ENCODE results near the gene GALNT7. TPM values are rescaled to one million over a fixed set of nuclear protein-coding genes. Genes with fewer than 3 reads are reported as not detected.

Gene GALNT7
- total and polyA plus RNA-seq, 2 of the 13 experiments (the other 11 are each of a cell fraction or from before 2014, with no cell fraction given), result 0.08 to 0.13 TPM

DNA sequence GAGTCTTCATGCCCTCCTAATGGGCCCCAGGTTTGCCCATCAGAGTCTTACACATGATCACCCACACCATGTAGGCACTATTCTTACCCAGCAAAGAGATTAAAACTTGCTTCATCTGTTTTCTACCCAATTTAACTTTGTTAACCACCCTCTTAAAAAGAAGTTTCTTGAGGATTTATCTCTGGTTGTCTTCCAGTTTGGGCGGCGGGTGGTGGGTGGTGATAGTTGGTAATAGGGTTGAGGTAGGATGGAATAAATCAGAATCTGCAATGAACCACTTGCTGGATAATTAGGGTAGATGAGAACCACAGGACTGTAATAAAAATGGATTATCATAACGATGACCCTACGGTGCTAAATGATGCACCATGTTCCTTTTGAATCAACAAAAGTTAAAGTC, 30.9 kb downstream of the GALNT7 start:
- Histone ChIP-seq H3K27me3 (ENCODE audit: control insufficient read depth in 1 of 2, insufficient read depth in 2 of 2, low read length in 2 of 2) (no peaks in the 10 kb centered on the region; a peak in 1 of 5 replicates), H3K36me3 (replicated peaks in 1 of 2; ENCODE audit: control insufficient read depth in 1 of 2, insufficient read depth in 2 of 2, low read length in 2 of 2) (no peaks in the 10 kb centered on the region), H3K9me3 (ENCODE audit: low read length) (no peaks in the 10 kb centered on the region), H3K9ac (ENCODE audit: insufficient read depth, low read depth, low read length) (no peak overlapping the region), H4K20me1 (ENCODE audit: insufficient read depth, low read length) (no peaks in the 10 kb centered on the region), H3K4me2 (ENCODE audit: low read depth, low read length) (no peak overlapping the region), H3K27ac (ENCODE audit: extremely low read length, insufficient read depth, low read length) (no peak overlapping the region), H3K4me3 (replicated peaks in 1 of 3; ENCODE audit: insufficient read depth in 1 of 3, low read depth in 2 of 3, low read length in 3 of 3) (no peak overlapping the region), H2AFZ (ENCODE audit: low read length) (no peak overlapping the region), H3K79me2 (ENCODE audit: insufficient read depth, low read length) (no peaks in the 10 kb centered on the region), H3K4me1 (ENCODE audit: insufficient read depth, low read length) (no peaks in the 10 kb centered on the region)
- WGBS (ENCODE audit: low lambda C conversion rate), result 2% methylated on average over 4 of the region's 4 CpGs
- ATAC-seq (no peak), DNase-seq (ENCODE audit: low spot score) (no peak), FAIRE-seq (no peak)
- BruUV-seq (replicated peaks), result no TSS peak
- ChIA-PET POLR2A (no interaction called here), CTCF (ENCODE audit: low intra/inter-chr PET ratio, low total read pairs) (no interaction called here)
- in situ Hi-C loops (cut with HindIII; ENCODE audit: extremely low pct_ligation_motif_present, low pct_unique_long_range_greater_than_20kb), result no loop called here
- TF ChIP-seq, protein P1, sequence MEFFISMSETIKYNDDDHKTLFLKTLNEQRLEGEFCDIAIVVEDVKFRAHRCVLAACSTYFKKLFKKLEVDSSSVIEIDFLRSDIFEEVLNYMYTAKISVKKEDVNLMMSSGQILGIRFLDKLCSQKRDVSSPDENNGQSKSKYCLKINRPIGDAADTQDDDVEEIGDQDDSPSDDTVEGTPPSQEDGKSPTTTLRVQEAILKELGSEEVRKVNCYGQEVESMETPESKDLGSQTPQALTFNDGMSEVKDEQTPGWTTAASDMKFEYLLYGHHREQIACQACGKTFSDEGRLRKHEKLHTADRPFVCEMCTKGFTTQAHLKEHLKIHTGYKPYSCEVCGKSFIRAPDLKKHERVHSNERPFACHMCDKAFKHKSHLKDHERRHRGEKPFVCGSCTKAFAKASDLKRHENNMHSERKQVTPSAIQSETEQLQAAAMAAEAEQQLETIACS (CRISPR knock-in tag; IDR thresholded peaks at IDR 0.05), result no peak
- TF ChIP-seq ZBTB1 (CRISPR knock-in tag; IDR thresholded peaks at IDR 0.05; ENCODE audit: borderline replicate concordance), result no peak
- no peak for TF ChIP-seq ZMAT3 (CRISPR knock-in tag; conservative IDR thresholded peaks at IDR 0.05)
- TF ChIP-seq ZNF569 (CRISPR knock-in tag; IDR thresholded peaks at IDR 0.05; ENCODE audit: borderline replicate concordance), result no peak
- intact Hi-C loops (cut with micrococcal nuclease; ENCODE audit: unreplicated experiment), result no loop called here

- no peaks in the 10 kb centered on the region for H4K20me1 ChIP-seq (ENCODE audit: insufficient read depth, low read length)
- ATAC-seq, result no peak
- ChIA-PET POLR2A (no interaction called here), CTCF (ENCODE audit: low intra/inter-chr PET ratio, low total read pairs) (no interaction called here)
- H3K27me3 ChIP-seq (ENCODE audit: control insufficient read depth in 1 of 2, insufficient read depth in 2 of 2, low read length in 2 of 2), result no peaks in the 10 kb centered on the region; a peak in 1 of 5 replicates
- intact Hi-C loops (cut with micrococcal nuclease; ENCODE audit: unreplicated experiment), result no loop called here
- H3K27ac ChIP-seq (ENCODE audit: extremely low read length, insufficient read depth, low read length), result no peak overlapping the region
- WGBS (ENCODE audit: low lambda C conversion rate), result 0% methylated on average over 4 of the region's 4 CpGs
- H3K9ac ChIP-seq (ENCODE audit: insufficient read depth, low read depth, low read length), result no peak overlapping the region
- no peak overlapping the region for H3K4me3 ChIP-seq (replicated peaks in 1 of 3; ENCODE audit: insufficient read depth in 1 of 3, low read depth in 2 of 3, low read length in 3 of 3)
- no peaks in the 10 kb centered on the region for H3K4me1 ChIP-seq (ENCODE audit: insufficient read depth, low read length)
- no peak overlapping the region for H3K4me2 ChIP-seq (ENCODE audit: low read depth, low read length)
- in situ Hi-C loops (cut with HindIII; ENCODE audit: extremely low pct_ligation_motif_present, low pct_unique_long_range_greater_than_20kb), result no loop called here
- BruUV-seq (replicated peaks), result no TSS peak
- no peak for DNase-seq (ENCODE audit: low spot score)
- no peaks in the 10 kb centered on the region for H3K36me3 ChIP-seq (replicated peaks in 1 of 2; ENCODE audit: control insufficient read depth in 1 of 2, insufficient read depth in 2 of 2, low read length in 2 of 2)
- no peaks in the 10 kb centered on the region for H3K9me3 ChIP-seq (ENCODE audit: low read length)
- no peak for FAIRE-seq
- no peak overlapping the region for H2AFZ ChIP-seq (ENCODE audit: low read length)
- no peaks in the 10 kb centered on the region for H3K79me2 ChIP-seq (ENCODE audit: insufficient read depth, low read length)
- no peak for TF ChIP-seq ZNF547 (CRISPR knock-in tag; IDR thresholded peaks at IDR 0.05)
- TF ChIP-seq ZNF724P (CRISPR knock-in tag; IDR thresholded peaks at IDR 0.05; ENCODE audit: borderline replicate concordance), result no peak
- no peak for TF ChIP-seq LCORL (IDR thresholded peaks at IDR 0.05)
- TF ChIP-seq LCORL (CRISPR knock-in tag; IDR thresholded peaks at IDR 0.05), result no peak
- TF ChIP-seq ZNF674 (CRISPR knock-in tag; IDR thresholded peaks at IDR 0.05; ENCODE audit: low read depth), result no peak
- no peak for TF ChIP-seq ZNF781 (CRISPR knock-in tag; IDR thresholded peaks at IDR 0.05; ENCODE audit: borderline replicate concordance, not compliant biosample characterization)
- TF ChIP-seq ZNF891 (CRISPR knock-in tag; IDR thresholded peaks at IDR 0.05), result no peak
- no peak for TF ChIP-seq ELF1 (CRISPR knock-in tag; IDR thresholded peaks at IDR 0.05)
- TF ChIP-seq CHD2 (IDR thresholded peaks at IDR 0.05; ENCODE audit: low read depth, low read length), result no peak
- TF ChIP-seq KDM5A (IDR thresholded peaks at IDR 0.05; ENCODE audit: borderline replicate concordance, low read length), result no peak
- TF ChIP-seq ZNF564 (CRISPR knock-in tag; IDR thresholded peaks at IDR 0.05), result no peak
Observed at GRCh38 chr4:173200103-173200884, 31.7 kb downstream of the GALNT7 start.

Measured in HepG2 (cell line).